A673 (cell line): ENCODE measurements around the gene SELENOS. TPM values are rescaled to one million over a fixed set of nuclear protein-coding genes. Genes with fewer than 3 reads are reported as not detected.

Experiments
- BruUV-seq: library from RNA; stranded (reverse); fragments of 400-500 nt; replicated peaks from 2 replicates; lab custom pipeline; 2021; lab: Mats Ljungman, UMichigan
- CTCF ChIA-PET: fragments of 300-600 bp; sonication (Branson Sonifier 250); formaldehyde crosslinking; loops from one replicate; lab custom pipeline; 2022; ENCODE audit warnings: antibody characterized with exemption; lab: Charles Lee
- POLR2A ChIA-PET: fragments of 300-600 bp; sonication (Branson Sonifier 250); formaldehyde crosslinking; loops from one replicate; lab custom pipeline; 2022; ENCODE audit warnings: antibody characterized with exemption; ENCODE audit not compliant: low non-redundant PET; lab: Charles Lee
- DNase-seq: peaks from one replicate; pipeline ENCODE4 v3.0.0-alpha.2; 2015; ENCODE audit warnings: low spot score
- H3K27ac ChIP-seq: fragments of 200-600 bp; sonication (generic); 2 replicates; pipeline ENCODE4 v1.5.1; 2016; ENCODE audit warnings: mixed run types, low read depth, mild to moderate bottlenecking, mixed read lengths, antibody characterized with exemption, low read length; ENCODE audit not compliant: poor library complexity, severe bottlenecking
- H3K27me3 ChIP-seq: fragments of 200-600 bp; sonication (generic); replicated peaks from 2 replicates; pipeline ENCODE4 v1.6.1; 2017; ENCODE audit warnings: mixed run types, low read depth, mild to moderate bottlenecking, mixed read lengths, antibody characterized with exemption, low read length; ENCODE audit not compliant: insufficient read depth, poor library complexity
- H3K36me3 ChIP-seq: fragments of 200-600 bp; sonication (generic); 2 replicates; pipeline ENCODE4 v1.6.1; 2016; ENCODE audit warnings: mixed run types, mild to moderate bottlenecking, mixed read lengths, antibody characterized with exemption, low read length; ENCODE audit not compliant: insufficient read depth, poor library complexity, severe bottlenecking
- H3K4me1 ChIP-seq: fragments of 200-600 bp; sonication (generic); 2 replicates; pipeline ENCODE4 v1.6.1; 2017; ENCODE audit warnings: mixed run types, mild to moderate bottlenecking, mixed read lengths, antibody characterized with exemption, low read length; ENCODE audit not compliant: insufficient read depth, poor library complexity, severe bottlenecking
- H3K4me3 ChIP-seq: fragments of 200-600 bp; sonication (generic); 2 replicates; pipeline ENCODE4 v1.5.1; 2016; ENCODE audit warnings: low read depth, mixed run types, mild to moderate bottlenecking, mixed read lengths, low read length; ENCODE audit not compliant: poor library complexity, severe bottlenecking
- H3K9me3 ChIP-seq: fragments of 200-600 bp; sonication (generic); 2 replicates; pipeline ENCODE4 v1.6.1; 2016; ENCODE audit warnings: mixed run types, low read depth, mild to moderate bottlenecking, mixed read lengths, antibody characterized with exemption, low read length; ENCODE audit not compliant: poor library complexity, severe bottlenecking
- EZH2 ChIP-seq: fragments of 200-600 bp; sonication (generic); IDR thresholded peaks from 2 replicates; pipeline ENCODE4 v1.6.1; 2017; ENCODE audit warnings: borderline replicate concordance, low read depth, mild to moderate bottlenecking, mixed read lengths, antibody characterized with exemption, low read length; ENCODE audit not compliant: poor library complexity, severe bottlenecking
- intact Hi-C: fragments of 100-400 bp; cut with micrococcal nuclease; formaldehyde crosslinking; loops from one replicate; pipeline ENCODE4 v1.10.0; 2022; ENCODE audit not compliant: unreplicated experiment
- total RNA-seq: library from RNA; stranded (reverse); gene quantifications from 2 replicates; pipeline ENCODE4 v1.2.3, GENCODE V29; 2021
- TF ChIP-seq, protein P1 (sequence below): fragments of 300-800, 200-600 bp; sonication (generic); conservative IDR thresholded peaks from 2 replicates; pipeline ENCODE4 v1.5.1; 2017; ENCODE audit warnings: low read depth, mild to moderate bottlenecking, antibody characterized with exemption, low read length, moderate library complexity, mixed read lengths

Gene SELENOS
- total RNA-seq, 1 experiment from 2014 or later: 40.1 TPM

DNA sequence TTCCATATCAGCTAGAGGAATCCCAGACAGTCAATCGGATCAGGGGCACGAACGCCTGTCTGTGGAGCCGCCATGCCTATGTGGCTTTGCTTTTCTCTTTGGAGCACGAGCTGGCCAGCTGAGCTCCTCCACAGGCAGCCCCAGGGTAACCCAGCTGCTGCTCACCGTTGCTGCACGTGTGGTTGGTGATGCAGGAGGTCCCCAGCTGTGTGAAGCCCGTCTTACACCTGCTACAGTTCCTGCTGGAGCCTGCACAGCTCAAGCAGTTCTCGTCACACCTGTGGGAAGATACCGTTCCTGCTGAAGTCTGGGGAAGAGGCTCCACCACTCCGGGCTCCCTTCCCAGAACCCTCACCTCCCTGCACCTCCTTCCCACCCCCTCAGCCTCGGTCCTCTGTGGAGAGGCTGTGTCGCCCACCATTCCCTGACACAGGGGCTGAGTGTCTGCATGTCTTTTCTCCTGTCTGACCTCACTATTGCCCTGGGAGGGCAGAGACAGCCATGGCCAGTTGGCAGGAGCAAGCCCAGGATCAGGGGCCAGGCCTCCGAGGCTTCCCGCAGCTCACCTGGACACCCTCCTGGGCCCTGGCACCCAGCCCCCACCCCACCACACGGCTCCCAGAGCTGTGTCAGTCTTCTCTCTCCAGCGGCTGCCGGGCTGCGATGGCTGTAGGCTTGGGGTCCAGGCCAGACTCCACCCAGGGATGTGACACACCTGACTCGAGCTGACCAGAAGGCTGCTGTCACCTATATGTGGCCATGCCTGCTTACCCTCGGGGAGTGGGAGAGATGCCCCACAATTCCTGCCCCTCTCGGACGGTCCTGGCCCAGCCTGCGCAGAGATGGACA lies 30.0 kb upstream of the SELENOS start:
- no peaks in the 10 kb centered on the region for H3K27me3 ChIP-seq
- no peak for DNase-seq
- no peaks in the 10 kb centered on the region for H3K4me1 ChIP-seq
- ChIA-PET CTCF (no interaction called here), POLR2A (no interaction called here)
- no TSS peak for BruUV-seq
- TF ChIP-seq, protein P1, sequence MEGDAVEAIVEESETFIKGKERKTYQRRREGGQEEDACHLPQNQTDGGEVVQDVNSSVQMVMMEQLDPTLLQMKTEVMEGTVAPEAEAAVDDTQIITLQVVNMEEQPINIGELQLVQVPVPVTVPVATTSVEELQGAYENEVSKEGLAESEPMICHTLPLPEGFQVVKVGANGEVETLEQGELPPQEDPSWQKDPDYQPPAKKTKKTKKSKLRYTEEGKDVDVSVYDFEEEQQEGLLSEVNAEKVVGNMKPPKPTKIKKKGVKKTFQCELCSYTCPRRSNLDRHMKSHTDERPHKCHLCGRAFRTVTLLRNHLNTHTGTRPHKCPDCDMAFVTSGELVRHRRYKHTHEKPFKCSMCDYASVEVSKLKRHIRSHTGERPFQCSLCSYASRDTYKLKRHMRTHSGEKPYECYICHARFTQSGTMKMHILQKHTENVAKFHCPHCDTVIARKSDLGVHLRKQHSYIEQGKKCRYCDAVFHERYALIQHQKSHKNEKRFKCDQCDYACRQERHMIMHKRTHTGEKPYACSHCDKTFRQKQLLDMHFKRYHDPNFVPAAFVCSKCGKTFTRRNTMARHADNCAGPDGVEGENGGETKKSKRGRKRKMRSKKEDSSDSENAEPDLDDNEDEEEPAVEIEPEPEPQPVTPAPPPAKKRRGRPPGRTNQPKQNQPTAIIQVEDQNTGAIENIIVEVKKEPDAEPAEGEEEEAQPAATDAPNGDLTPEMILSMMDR: no peak
- TF ChIP-seq EZH2: no peak
- no peaks in the 10 kb centered on the region for H3K36me3 ChIP-seq
- no peak overlapping the region for H3K4me3 ChIP-seq
- no peaks in the 10 kb centered on the region for H3K9me3 ChIP-seq
- H3K27ac ChIP-seq: no peak overlapping the region
- intact Hi-C loops: no loop called here

DNA sequence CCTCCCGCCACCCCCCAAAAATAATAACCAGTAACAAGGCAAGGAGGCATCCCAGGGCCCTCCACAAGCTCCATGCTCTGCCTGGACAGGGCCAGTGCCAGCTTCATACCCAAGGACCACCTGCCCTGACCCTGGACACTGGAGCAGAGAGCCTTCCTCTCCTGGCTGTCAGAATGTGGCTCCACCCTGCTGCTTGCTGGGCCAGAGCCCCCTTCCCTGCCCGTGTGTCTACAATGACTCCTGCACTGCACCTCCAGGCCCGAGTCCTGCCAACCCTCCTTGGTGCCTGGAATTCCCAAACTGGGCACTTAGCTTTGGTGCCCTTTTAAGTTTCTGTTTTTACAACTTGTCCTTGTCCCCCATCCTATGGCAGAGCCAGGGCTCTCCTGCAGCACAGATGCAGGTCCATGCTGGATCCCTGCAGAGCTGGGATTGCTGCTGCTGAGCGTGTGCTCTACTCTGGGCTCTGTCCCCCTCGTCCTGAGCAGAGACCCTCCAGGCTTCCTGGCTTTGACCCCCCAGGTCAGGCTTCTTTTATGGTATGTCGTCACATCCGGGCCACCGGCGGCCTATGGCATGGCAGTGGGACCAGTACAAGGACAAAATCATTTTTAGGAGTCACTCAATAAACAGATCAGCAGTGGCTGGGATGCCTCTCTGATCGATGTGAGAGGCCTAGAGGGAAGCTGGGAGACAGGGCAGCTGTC lies 29.2 kb upstream of the SELENOS start:
- no peaks in the 10 kb centered on the region for H3K9me3 ChIP-seq
- H3K4me1 ChIP-seq: no peaks in the 10 kb centered on the region
- no peak for TF ChIP-seq EZH2
- TF ChIP-seq, protein P1: no peak
- POLR2A ChIA-PET: no interaction called here
- no peak overlapping the region for H3K4me3 ChIP-seq
- H3K36me3 ChIP-seq: no peaks in the 10 kb centered on the region
- no peak for DNase-seq
- intact Hi-C loops: no loop called here
- H3K27ac ChIP-seq: no peak overlapping the region
- no TSS peak for BruUV-seq
- CTCF ChIA-PET: no interaction called here
- no peaks in the 10 kb centered on the region for H3K27me3 ChIP-seq

DNA sequence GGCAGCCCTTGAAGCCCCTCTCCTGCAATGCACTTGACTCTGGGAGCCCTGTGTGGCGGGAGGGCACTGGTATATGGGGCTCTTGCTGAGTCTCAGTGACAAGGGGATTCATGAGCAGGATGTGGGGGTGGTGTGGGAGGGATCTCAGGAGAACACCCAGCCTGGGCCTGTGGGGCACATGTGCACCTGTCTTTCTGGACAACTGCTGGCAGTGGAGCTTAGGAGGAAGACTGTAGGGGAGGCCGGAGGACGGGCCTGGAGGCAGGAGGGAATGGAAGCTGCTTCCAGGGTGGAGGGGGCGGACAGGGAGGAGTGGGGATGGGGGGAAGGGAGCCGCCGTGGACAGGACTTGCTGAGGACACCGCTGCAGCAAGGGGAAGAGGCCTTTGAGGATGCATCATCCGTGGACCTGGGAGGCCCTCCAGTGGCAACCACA lies 28.6 kb upstream of the SELENOS start:
- H3K9me3 ChIP-seq: no peaks in the 10 kb centered on the region
- no peaks in the 10 kb centered on the region for H3K27me3 ChIP-seq

More for the DNA sequence above, 28.6 kb upstream of the SELENOS start:
- Histone ChIP-seq H3K4me1 (no peaks in the 10 kb centered on the region), H3K36me3 (no peaks in the 10 kb centered on the region), H3K4me3 (no peak overlapping the region), H3K27ac (no peak overlapping the region)
- POLR2A ChIA-PET: no interaction called here
- CTCF ChIA-PET: no interaction called here
- TF ChIP-seq EZH2: no peak
- TF ChIP-seq, protein P1: no peak
- no TSS peak for BruUV-seq
- DNase-seq: no peak
- intact Hi-C loops: no loop called here
